ENCODE measurements around the gene LIME1. TPM values are rescaled to one million over a fixed set of nuclear protein-coding genes. Genes with fewer than 3 reads are reported as not detected.

LIME1 gene
- total and polyA plus RNA-seq, 12 donors: 0.79 to 15.7 (median 3.0) TPM

- Histone ChIP-seq H3K4me3 (no peak overlapping the region), H3K4me1 (peaks cover 0 to 6% (median 0%) of the 10 kb centered on the region in 9 donors), H3K36me3 (peaks cover 0 to 76% (median 0%) of the 10 kb centered on the region in 9 donors), H3K27me3 (no peaks in the 10 kb centered on the region), H3K9me3 (no peaks in the 10 kb centered on the region), H3K27ac (no peak overlapping the region)
- DNase-seq (no peak), ATAC-seq (peak in 1 of 8 donors; percentile 14)
- WGBS, 2 donors: 91 to 93% methylated on average over 50 of the region's 50 CpGs
- intact Hi-C loops (cut with DNase I): no loop called here
- TF ChIP-seq CTCF (IDR thresholded peaks at IDR 0.05): no peak
Measured at GRCh38 chr20:63752411-63753101, 16.1 kb downstream of the LIME1 start.

- H3K4me3 ChIP-seq: no peak overlapping the region
- intact Hi-C loops (cut with DNase I): no loop called here
- TF ChIP-seq CTCF (IDR thresholded peaks at IDR 0.05): no peak
- DNase-seq: no peak
- no peaks in the 10 kb centered on the region for H3K9me3 ChIP-seq
- H3K27ac ChIP-seq: no peak overlapping the region
- WGBS, 2 donors: 95 to 97% methylated on average over 13 of the region's 13 CpGs
- H3K27me3 ChIP-seq: no peaks in the 10 kb centered on the region
- peaks cover 0 to 69% (median 0%) of the 10 kb centered on the region in 9 donors for H3K36me3 ChIP-seq
- peaks cover 0 to 6% (median 0%) of the 10 kb centered on the region in 9 donors for H3K4me1 ChIP-seq
- ATAC-seq: peak in 1 of 8 donors; percentile 16
Measured at GRCh38 chr20:63753381-63753780, 16.9 kb downstream of the LIME1 start.

- intact Hi-C loops (cut with DNase I): no loop called here
- Histone ChIP-seq H3K27me3 (no peaks in the 10 kb centered on the region), H3K4me3 (no peak overlapping the region), H3K9me3 (no peaks in the 10 kb centered on the region), H3K4me1 (peaks cover 0 to 6% (median 0%) of the 10 kb centered on the region in 9 donors), H3K36me3 (peaks cover 0 to 63% (median 0%) of the 10 kb centered on the region in 9 donors), H3K27ac (no peak overlapping the region)
- TF ChIP-seq CTCF (IDR thresholded peaks at IDR 0.05): no peak
- 57 to 73% methylated on average over 16 of the region's 16 CpGs for WGBS, 2 donors
- peak in 4 of 8 donors; percentile 21 to 50 (median 34) for ATAC-seq
- DNase-seq: no peak
Measured at GRCh38 chr20:63754008-63754407, 17.5 kb downstream of the LIME1 start.

- DNase-seq: no peak
- 77 to 82% methylated on average over 18 of the region's 18 CpGs for WGBS, 2 donors
- intact Hi-C loops (cut with DNase I): no loop called here
- no peaks in the 10 kb centered on the region for H3K27me3 ChIP-seq
- H3K36me3 ChIP-seq: peaks cover 0 to 60% (median 4%) of the 10 kb centered on the region in 9 donors
- ATAC-seq: no peak
- TF ChIP-seq CTCF (IDR thresholded peaks at IDR 0.05): no peak
- H3K4me3 ChIP-seq: no peak overlapping the region
- H3K27ac ChIP-seq: peak overlapping the region in 1 of 10 donors; percentile 8
- H3K4me1 ChIP-seq: peaks cover 0 to 6% (median 0%) of the 10 kb centered on the region in 9 donors
- H3K9me3 ChIP-seq: no peaks in the 10 kb centered on the region
Measured at GRCh38 chr20:63755933-63756647, 19.6 kb downstream of the LIME1 start.
